Tibial nerve (tissue), 3 donors: ENCODE results near the gene GJA1.

Experiments
- EP300 ChIP-seq, 2 donors: sonication (generic); formaldehyde crosslinking; IDR thresholded peaks; one replicate each; pipeline ENCODE4 v1.6.1; 2017; ENCODE audit warnings: antibody characterized with exemption in 2 of 2, mild to moderate bottlenecking in 1 of 2
- POLR2A ChIP-seq, 2 donors: fragments of 450-650 bp; IDR thresholded peaks; one replicate each; pipeline ENCODE4 v1.6.1; 2017; ENCODE audit warnings: antibody characterized with exemption in 2 of 2, mild to moderate bottlenecking in 2 of 2, moderate library complexity in 2 of 2

GRCh38 chr6:121491576-121491975, 56.1 kb downstream of the GJA1 start:
- TF ChIP-seq POLR2A (IDR thresholded peaks at IDR 0.05) = no peak
- no peak for TF ChIP-seq EP300 (IDR thresholded peaks at IDR 0.05)
